SK-N-SH (cell line): ENCODE measurements around the gene UNKL. TPM values are rescaled to one million over a fixed set of nuclear protein-coding genes. Genes with fewer than 3 reads are reported as not detected.
A peak's percentile ranks its signal among the peaks of the same experiment; 100 is the strongest.

ENCODE experiments used
- CTCF ChIA-PET: fragments of 300-600, 350-600 bp; formaldehyde crosslinking; extraction: SDS; loops from one replicate; lab custom pipeline; 2021; lab: Yijun Ruan, JAX
- POLR2A ChIA-PET: fragments of 350-600 bp; sonication (Branson Sonifier 250); formaldehyde crosslinking; extraction: SDS; loops from one replicate; lab custom pipeline; 2020; ENCODE audit warnings: antibody characterized with exemption, inconsistent platforms; lab: Yijun Ruan, JAX
- DNase-seq: peaks from one replicate; pipeline ENCODE4 v3.0.0; 2012
- H2AFZ ChIP-seq: fragments of 200-600 bp; sonication (generic); 2 replicates; pipeline ENCODE4 v1.8.1; 2016; ENCODE audit warnings: antibody characterized with exemption, mild to moderate bottlenecking, low read depth
- H3F3A ChIP-seq: fragments of 200-600 bp; sonication (generic); replicated peaks from 2 replicates; pipeline ENCODE3; 2016; ENCODE audit warnings: antibody characterized with exemption, mild to moderate bottlenecking; ENCODE audit not compliant: insufficient read depth
- H3K27ac ChIP-seq, 2 experiments: fragments of 200-500 bp in 1 of 2; fragments of 200-600 bp in 1 of 2; sonication (Bioruptor generic) in 1 of 2; sonication (generic), shearing (Covaris generic) in 1 of 2; 2 replicates each; pipeline versions ENCODE4 v1.5.1 to v1.6.1; 2014 to 2016; ENCODE audit warnings: low read depth in 2 of 2, inconsistent platforms in 1 of 2, low read length in 1 of 2, mild to moderate bottlenecking in 1 of 2, mixed read lengths in 1 of 2
- H3K27me3 ChIP-seq: fragments of 200-600 bp; sonication (generic), shearing (Covaris generic); 2 replicates; pipeline ENCODE4 v1.6.1; 2016; ENCODE audit warnings: mixed run types; ENCODE audit not compliant: insufficient read depth
- H3K36me3 ChIP-seq, 2 experiments: fragments of 200-500 bp in 1 of 2; fragments of 200-600 bp in 1 of 2; sonication (Bioruptor generic) in 1 of 2; sonication (generic) in 1 of 2; replicated peaks in 1 of 2; 2 replicates each; pipeline versions ENCODE3 to v1.5.1; 2014 to 2016; ENCODE audit warnings: low read length in 1 of 2, mild to moderate bottlenecking in 1 of 2; ENCODE audit not compliant: insufficient read depth in 2 of 2, control insufficient read depth in 1 of 2
- H3K4me1 ChIP-seq, 2 experiments: fragments of 200-500 bp in 1 of 2; fragments of 200-600 bp in 1 of 2; sonication (Bioruptor generic) in 1 of 2; sonication (generic), shearing (Covaris generic) in 1 of 2; 2 replicates each; pipeline versions ENCODE4 v1.5.1 to v1.6.1; 2014 to 2016; ENCODE audit warnings: low read depth in 1 of 2, low read length in 1 of 2, mixed run types in 1 of 2; ENCODE audit not compliant: insufficient read depth in 2 of 2, control insufficient read depth in 1 of 2
- H3K4me2 ChIP-seq: fragments of 200-600 bp; sonication (generic), shearing (Covaris generic); 2 replicates; pipeline ENCODE4 v1.6.1; 2017; ENCODE audit warnings: mixed run types
- H3K4me3 ChIP-seq, 2 experiments: fragments of 200-500 bp in 1 of 2; fragments of 200-600 bp in 1 of 2; sonication (Bioruptor generic) in 1 of 2; sonication (generic), shearing (Covaris generic) in 1 of 2; 2 replicates each; pipeline versions ENCODE4 v1.5.1 to v1.8.1; 2014 to 2016; ENCODE audit warnings: low read depth in 2 of 2, inconsistent platforms in 1 of 2, low read length in 1 of 2, mild to moderate bottlenecking in 1 of 2, mixed read lengths in 1 of 2, moderate library complexity in 1 of 2
- H3K79me2 ChIP-seq: fragments of 200-600 bp; sonication (generic); 2 replicates; pipeline ENCODE4 v1.8.1; 2017; ENCODE audit warnings: mild to moderate bottlenecking; ENCODE audit not compliant: insufficient read depth
- H3K9ac ChIP-seq: fragments of 200-600 bp; sonication (generic); 2 replicates; pipeline ENCODE4 v1.6.1; 2017; ENCODE audit warnings: mixed run types
- H3K9me2 ChIP-seq: fragments of 200-600 bp; sonication (generic); 2 replicates; pipeline ENCODE4 v1.6.1; 2017; ENCODE audit warnings: mixed run types
- H3K9me3 ChIP-seq: fragments of 200-600 bp; sonication (generic); 2 replicates; pipeline ENCODE4 v1.6.1; 2017; ENCODE audit warnings: mixed run types, mild to moderate bottlenecking, moderate library complexity
- H4K20me1 ChIP-seq: fragments of 200-600 bp; sonication (generic); 2 replicates; pipeline ENCODE4 v1.6.1; 2017; ENCODE audit warnings: mild to moderate bottlenecking, mixed run types; ENCODE audit not compliant: insufficient read depth
- EZH2phosphoT487 ChIP-seq: fragments of 200-600 bp; sonication (generic); IDR thresholded peaks from 2 replicates; pipeline ENCODE4 v1.6.1; 2017; ENCODE audit warnings: low read depth, mixed run types, mild to moderate bottlenecking, antibody characterized with exemption, moderate library complexity, borderline replicate concordance
- FOXJ3 ChIP-seq: sonication (generic); formaldehyde crosslinking; IDR thresholded peaks from 2 replicates; pipeline ENCODE4 v1.5.1; 2020; ENCODE audit warnings: mild to moderate bottlenecking, missing genetic modification reagents
- MEF2A ChIP-seq: IDR thresholded peaks from 2 replicates; pipeline ENCODE4 v1.4.0; 2012; ENCODE audit warnings: low read depth, borderline replicate concordance
- NFIC ChIP-seq: IDR thresholded peaks from 2 replicates; pipeline ENCODE4 v1.4.0; 2012; ENCODE audit warnings: borderline replicate concordance
- NRF1 ChIP-seq: IDR thresholded peaks from 2 replicates; pipeline ENCODE4 v1.6.1; 2012; ENCODE audit warnings: low read depth, mild to moderate bottlenecking, low read length
- RFX5 ChIP-seq: IDR thresholded peaks from 2 replicates; pipeline ENCODE4 v1.6.1; 2012; ENCODE audit warnings: mild to moderate bottlenecking, improper control_type of control experiment, low read length
- RXRA ChIP-seq: IDR thresholded peaks from 2 replicates; pipeline ENCODE4 v1.4.0; 2012; ENCODE audit warnings: low read depth, mild to moderate bottlenecking, borderline replicate concordance
- SIN3A ChIP-seq: IDR thresholded peaks from 2 replicates; pipeline ENCODE4 v1.6.1; 2012; ENCODE audit warnings: low read depth, mild to moderate bottlenecking, low read length, moderate library complexity, borderline replicate concordance
- SMC3 ChIP-seq: IDR thresholded peaks from 2 replicates; pipeline ENCODE4 v1.6.1; 2012; ENCODE audit warnings: low read depth, low read length, improper control_type of control experiment
- YY1 ChIP-seq: IDR thresholded peaks from 2 replicates; pipeline ENCODE4 v1.4.0; 2012; ENCODE audit warnings: low read depth, mild to moderate bottlenecking
- WGBS: methylation state at CpG from one replicate; pipeline ENCODE4 v1.1.6; 2017; ENCODE audit warnings: low lambda C conversion rate; 5-methylcytosine and 5-hydroxymethylcytosine counted together
- polyA plus RNA-seq, 3 experiments: library from polyadenylated mRNA; depleted of rRNA; stranded (reverse); fragments of >200 nt; gene quantifications; 2 replicates each; pipeline ENCODE4 v1.2.3, GENCODE V29; 2012
- TF ChIP-seq, protein P1 (sequence below): IDR thresholded peaks from 2 replicates; pipeline ENCODE4 v1.4.0; 2012; ENCODE audit warnings: low read depth, borderline replicate concordance

The UNKL gene
- polyA plus RNA-seq, 1 of the 3 experiments (the other 2 are of a cell fraction), result 16.4 TPM

DNA sequence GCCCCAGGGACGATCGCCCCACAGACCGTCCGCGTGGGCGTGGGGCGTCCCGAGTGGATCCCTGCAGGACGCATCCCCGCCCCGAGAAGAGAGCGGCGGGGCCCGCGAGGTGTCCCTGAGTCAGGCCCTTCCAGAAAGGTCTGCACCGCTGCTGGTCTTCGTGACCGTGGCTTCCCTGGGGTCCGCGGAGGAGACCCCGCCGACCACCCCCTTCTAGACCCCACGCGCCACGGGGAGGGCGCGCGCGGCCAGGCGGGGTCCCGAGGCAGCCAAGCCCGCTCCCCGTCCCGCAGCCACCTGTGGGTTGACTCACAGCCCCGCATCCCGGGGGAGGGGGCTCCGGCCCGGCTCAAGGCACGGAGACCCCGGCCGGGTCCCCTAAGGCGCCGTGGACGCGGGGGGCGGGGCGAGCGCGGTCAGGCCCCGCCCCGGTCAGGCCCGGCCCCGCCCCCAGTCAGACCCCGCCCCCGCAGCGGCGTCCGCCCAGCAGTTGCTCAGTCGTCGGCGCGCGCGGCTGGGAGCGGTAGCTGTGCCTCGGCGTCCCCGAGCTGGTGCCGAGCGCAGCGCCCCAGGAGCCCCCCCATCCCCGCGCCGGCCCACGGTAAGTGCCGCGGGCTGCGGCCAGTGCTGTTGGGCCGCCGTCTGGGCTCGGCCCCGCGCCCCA lies 81.2 kb downstream of the UNKL start, which contains the start of gene BAIAP3:
Gene BAIAP3 (plus strand): TSS at position 497 of the 664 bp plus-strand sequence. CDS start 4,905 bp downstream, outside the sequence.
- H3K9ac ChIP-seq, result no peak within 1 kb of the TSS
- CTCF ChIA-PET, result interaction anchor here (1.0 kb wide), 1 partner anchor 12 kb away, joined by 3 read pairs; no protein-coding TSS in a partner anchor
- peak within 1 kb of the TSS; percentile 68 for H3K4me2 ChIP-seq
- 9% methylated on average over 17 of the region's 83 CpGs for WGBS
- DNase-seq, result peak; percentile 92
- peak within 1 kb of the TSS in 1 of 2 experiments; percentile 24; a peak in 2 of 4 replicates for H3K4me3 ChIP-seq
- peaks cover 57% of the 10 kb centered on the region for H3K27me3 ChIP-seq
- no peaks in the 10 kb centered on the region for H3F3A ChIP-seq
- H3K4me1 ChIP-seq, result peaks cover 0 to 26% of the 10 kb centered on the region in 2 experiments; a peak in 1 of 4 replicates
- no peaks in the 10 kb centered on the region for H3K9me2 ChIP-seq
- no peaks in the 10 kb centered on the region for H3K9me3 ChIP-seq
- 0 out of 2 replicates have a peak, but pooled peaks cover 7% of the 10 kb centered on the region for H4K20me1 ChIP-seq
- TF ChIP-seq EZH2phosphoT487 (peak; percentile 67; the same call in 1 of the 2 replicates), FOXJ3 (CRISPR knock-in tag) (no peak)
- no peaks in the 10 kb centered on the region for H3K36me3 ChIP-seq
- no peak within 1 kb of the TSS for H2AFZ ChIP-seq
- no peaks in the 10 kb centered on the region for H3K79me2 ChIP-seq
- POLR2A ChIA-PET, result no interaction called here
- no peak within 1 kb of the TSS for H3K27ac ChIP-seq

DNA sequence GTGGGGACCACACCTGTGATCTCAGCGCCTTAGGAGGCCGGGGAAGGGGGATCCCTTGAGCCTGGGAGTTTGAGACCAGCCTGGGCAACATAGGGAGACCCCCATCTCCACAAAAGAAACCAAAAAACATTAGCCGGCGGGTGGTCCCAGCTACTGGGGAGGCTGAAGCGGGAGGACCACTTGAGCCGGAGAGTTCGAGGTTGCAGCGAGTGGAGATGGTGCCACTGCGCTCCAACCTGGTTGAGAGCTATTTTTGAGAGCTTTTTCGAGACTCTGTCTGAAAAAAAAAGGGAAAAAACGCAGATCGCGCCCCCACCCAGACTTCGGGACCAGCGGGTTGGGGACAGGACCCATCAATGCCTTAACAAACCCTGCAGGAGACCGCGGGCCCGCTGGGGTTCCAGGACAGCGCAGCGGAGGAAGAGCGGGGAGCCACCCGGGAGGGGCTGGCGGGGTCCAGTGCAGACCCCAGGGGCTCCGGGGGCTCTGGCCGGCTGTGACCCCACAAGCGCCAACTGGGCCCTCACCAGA lies 81.8 kb downstream of the UNKL start:
- H3K27ac ChIP-seq, result no peak overlapping the region
- H3K4me3 ChIP-seq, result peak overlapping the region in 1 of 2 experiments; percentile 24; a peak in 1 of 4 replicates
- WGBS, result 37% methylated on average over 10 of the region's 26 CpGs
- no peaks in the 10 kb centered on the region for H3K9me2 ChIP-seq
- no peak for DNase-seq
- peaks cover 0 to 26% of the 10 kb centered on the region in 2 experiments; a peak in 1 of 4 replicates for H3K4me1 ChIP-seq
- no peak overlapping the region for H3K9ac ChIP-seq
- H3K79me2 ChIP-seq, result no peaks in the 10 kb centered on the region
- peaks cover 53% of the 10 kb centered on the region for H3K27me3 ChIP-seq
- ChIA-PET POLR2A (interaction anchor here (1.1 to 1.2 kb wide), 2 partner anchors 19 to 24 kb away, joined by 4 to 7 read pairs; partner anchors contain the start of gene UBE2I), CTCF (interaction anchor here (0.8 to 2.7 kb wide), 5 partner anchors 9 to 31 kb away, joined by 4 to 7 read pairs (median 4); no protein-coding TSS in a partner anchor)
- peak overlapping the region; percentile 68 for H3K4me2 ChIP-seq
- no peaks in the 10 kb centered on the region for H3F3A ChIP-seq
- H3K36me3 ChIP-seq, result no peaks in the 10 kb centered on the region
- H4K20me1 ChIP-seq, result 0 out of 2 replicates have a peak, but pooled peaks cover 7% of the 10 kb centered on the region
- no peak overlapping the region for H2AFZ ChIP-seq
- no peaks in the 10 kb centered on the region for H3K9me3 ChIP-seq
- TF ChIP-seq RFX5, result no peak
- TF ChIP-seq MEF2A, result no peak
- TF ChIP-seq SMC3, result no peak
- no peak for TF ChIP-seq NRF1
- TF ChIP-seq FOXJ3 (CRISPR knock-in tag), result no peak
- TF ChIP-seq, protein P1, sequence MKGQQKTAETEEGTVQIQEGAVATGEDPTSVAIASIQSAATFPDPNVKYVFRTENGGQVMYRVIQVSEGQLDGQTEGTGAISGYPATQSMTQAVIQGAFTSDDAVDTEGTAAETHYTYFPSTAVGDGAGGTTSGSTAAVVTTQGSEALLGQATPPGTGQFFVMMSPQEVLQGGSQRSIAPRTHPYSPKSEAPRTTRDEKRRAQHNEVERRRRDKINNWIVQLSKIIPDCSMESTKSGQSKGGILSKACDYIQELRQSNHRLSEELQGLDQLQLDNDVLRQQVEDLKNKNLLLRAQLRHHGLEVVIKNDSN, result no peak
- TF ChIP-seq RXRA, result no peak
- TF ChIP-seq NFIC, result no peak
- TF ChIP-seq YY1, result no peak
- no peak for TF ChIP-seq SIN3A
- no peak for TF ChIP-seq EZH2phosphoT487
